BE2C (cell line): ENCODE measurements around the gene ZC3HAV1.

Experiments
- DNase-seq: peaks from one replicate; pipeline ENCODE4 v3.0.0-alpha.2; 2020
- H3K27me3 ChIP-seq: fragments of 250-450 bp; sonication (Bioruptor Pico); 2 replicates; pipeline ENCODE4 v1.5.1; 2020; ENCODE audit warnings: mild to moderate bottlenecking
- H3K36me3 ChIP-seq: fragments of 250-450 bp; sonication (Bioruptor Pico); 2 replicates; pipeline ENCODE4 v1.5.1; 2020; ENCODE audit warnings: mild to moderate bottlenecking
- H3K4me1 ChIP-seq: fragments of 250-450 bp; sonication (Bioruptor Pico); 2 replicates; pipeline ENCODE4 v1.5.1; 2020
- H3K4me3 ChIP-seq: 2 replicates; pipeline ENCODE4 v1.5.1; 2011; ENCODE audit warnings: low read depth, low read length
- H3K9me3 ChIP-seq: fragments of 250-450 bp; sonication (Bioruptor Pico); 2 replicates; pipeline ENCODE4 v1.5.1; 2020
- TF ChIP-seq, protein P1 (sequence below): IDR thresholded peaks from 2 replicates; pipeline ENCODE4 v1.5.1; 2012; ENCODE audit warnings: mild to moderate bottlenecking, low read depth, low read length

ZC3HAV1 gene

DNA sequence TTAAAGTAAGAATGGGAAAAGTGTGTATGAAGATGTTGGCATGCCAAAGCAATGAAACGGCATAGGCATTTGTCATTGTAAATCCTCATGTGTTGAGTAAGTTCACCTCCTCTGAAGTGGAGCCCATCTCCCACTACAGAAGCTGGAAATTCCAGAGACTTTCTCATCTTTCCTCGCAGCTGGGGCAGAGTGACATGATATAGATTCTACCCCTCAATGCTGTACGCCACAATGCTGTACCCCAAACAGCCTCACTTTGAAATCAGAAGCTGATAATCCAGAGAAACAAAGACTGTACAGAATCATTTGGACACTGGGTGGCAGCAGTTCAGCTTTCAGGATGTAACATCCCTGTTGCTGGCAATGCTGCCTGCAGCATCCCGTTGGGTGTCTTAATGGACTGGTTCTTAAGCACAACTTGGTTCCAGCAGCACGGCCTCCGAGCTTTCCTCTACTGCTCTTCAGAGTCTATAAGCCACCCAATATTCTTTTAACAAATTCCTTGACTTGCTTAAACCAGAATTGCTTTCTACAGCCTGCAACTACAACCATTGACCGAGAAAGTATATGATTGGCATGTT is 92.5 kb downstream of the ZC3HAV1 start:
- Histone ChIP-seq H3K4me3 (no peak overlapping the region), H3K9me3 (no peaks in the 10 kb centered on the region), H3K4me1 (no peaks in the 10 kb centered on the region; the same call in 1 of the 2 replicates), H3K27me3 (no peaks in the 10 kb centered on the region), H3K36me3 (peaks cover 7% of the 10 kb centered on the region)
- DNase-seq = peak; percentile 77
- TF ChIP-seq, protein P1, sequence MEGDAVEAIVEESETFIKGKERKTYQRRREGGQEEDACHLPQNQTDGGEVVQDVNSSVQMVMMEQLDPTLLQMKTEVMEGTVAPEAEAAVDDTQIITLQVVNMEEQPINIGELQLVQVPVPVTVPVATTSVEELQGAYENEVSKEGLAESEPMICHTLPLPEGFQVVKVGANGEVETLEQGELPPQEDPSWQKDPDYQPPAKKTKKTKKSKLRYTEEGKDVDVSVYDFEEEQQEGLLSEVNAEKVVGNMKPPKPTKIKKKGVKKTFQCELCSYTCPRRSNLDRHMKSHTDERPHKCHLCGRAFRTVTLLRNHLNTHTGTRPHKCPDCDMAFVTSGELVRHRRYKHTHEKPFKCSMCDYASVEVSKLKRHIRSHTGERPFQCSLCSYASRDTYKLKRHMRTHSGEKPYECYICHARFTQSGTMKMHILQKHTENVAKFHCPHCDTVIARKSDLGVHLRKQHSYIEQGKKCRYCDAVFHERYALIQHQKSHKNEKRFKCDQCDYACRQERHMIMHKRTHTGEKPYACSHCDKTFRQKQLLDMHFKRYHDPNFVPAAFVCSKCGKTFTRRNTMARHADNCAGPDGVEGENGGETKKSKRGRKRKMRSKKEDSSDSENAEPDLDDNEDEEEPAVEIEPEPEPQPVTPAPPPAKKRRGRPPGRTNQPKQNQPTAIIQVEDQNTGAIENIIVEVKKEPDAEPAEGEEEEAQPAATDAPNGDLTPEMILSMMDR = peak; percentile 87

DNA sequence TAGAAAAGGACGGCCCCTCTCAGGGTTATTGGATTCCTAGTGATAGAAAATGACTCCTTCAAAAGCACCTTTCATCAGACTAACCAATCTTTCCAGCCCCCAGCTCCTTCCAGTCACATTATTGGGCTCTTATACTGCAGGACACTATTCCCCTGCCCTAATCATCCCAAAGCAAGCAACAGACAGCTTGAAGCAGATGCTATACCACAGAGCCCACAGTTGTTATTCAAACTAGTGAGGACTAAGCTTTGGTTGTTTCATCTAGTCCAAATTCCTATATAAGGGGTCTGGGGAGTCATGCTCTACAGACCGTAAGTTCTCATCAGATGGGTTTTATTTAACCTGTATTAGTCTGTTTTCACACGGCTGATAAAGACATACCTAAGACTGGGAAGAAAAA is 98.1 kb downstream of the ZC3HAV1 start:
- Histone ChIP-seq H3K4me3 (no peak overlapping the region), H3K4me1 (no peaks in the 10 kb centered on the region), H3K36me3 (no peaks in the 10 kb centered on the region), H3K27me3 (no peaks in the 10 kb centered on the region), H3K9me3 (no peaks in the 10 kb centered on the region)
- TF ChIP-seq, protein P1 = no peak
- no peak for DNase-seq

DNA sequence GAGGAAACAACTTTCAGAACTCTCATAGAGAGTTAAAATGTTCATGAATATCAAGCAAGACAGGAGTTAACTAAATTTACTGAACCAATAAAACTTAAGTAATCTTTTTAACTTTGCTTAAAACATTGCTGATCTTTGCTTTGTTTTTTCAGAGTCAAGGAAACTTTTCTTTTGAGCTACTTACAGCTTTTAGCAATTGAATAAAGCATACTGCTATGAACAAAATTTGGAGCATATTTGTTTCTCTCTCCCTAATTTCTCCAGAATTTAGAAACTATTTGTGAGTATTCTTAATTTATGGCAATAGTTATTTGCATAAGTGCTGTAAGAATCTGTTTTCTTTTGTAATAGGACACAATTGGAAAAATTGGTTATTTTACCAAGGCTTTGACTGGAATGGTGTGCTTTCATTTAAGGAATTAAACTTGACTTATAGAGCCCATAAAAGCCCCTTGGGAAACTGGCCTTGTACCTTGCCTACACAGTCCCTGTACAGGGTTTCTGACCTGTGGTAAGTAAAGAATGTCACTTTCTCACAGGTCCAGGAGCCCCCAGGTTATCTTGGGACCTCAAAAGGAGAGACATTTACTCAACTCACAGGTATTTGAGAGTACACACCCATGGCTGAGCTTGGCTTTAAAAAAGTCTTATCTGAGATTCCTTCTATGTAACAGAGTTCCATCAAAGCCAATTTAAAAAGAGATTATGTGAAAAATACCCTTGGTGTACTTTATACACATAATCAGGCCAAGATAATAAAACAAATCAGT is 105.0 kb downstream of the ZC3HAV1 start:
- no peak overlapping the region for H3K4me3 ChIP-seq
- TF ChIP-seq, protein P1 = no peak
- DNase-seq = no peak
- no peaks in the 10 kb centered on the region; the same call in 1 of the 2 replicates for H3K27me3 ChIP-seq
- H3K4me1 ChIP-seq = no peaks in the 10 kb centered on the region
- no peaks in the 10 kb centered on the region for H3K36me3 ChIP-seq
- no peaks in the 10 kb centered on the region for H3K9me3 ChIP-seq

DNA sequence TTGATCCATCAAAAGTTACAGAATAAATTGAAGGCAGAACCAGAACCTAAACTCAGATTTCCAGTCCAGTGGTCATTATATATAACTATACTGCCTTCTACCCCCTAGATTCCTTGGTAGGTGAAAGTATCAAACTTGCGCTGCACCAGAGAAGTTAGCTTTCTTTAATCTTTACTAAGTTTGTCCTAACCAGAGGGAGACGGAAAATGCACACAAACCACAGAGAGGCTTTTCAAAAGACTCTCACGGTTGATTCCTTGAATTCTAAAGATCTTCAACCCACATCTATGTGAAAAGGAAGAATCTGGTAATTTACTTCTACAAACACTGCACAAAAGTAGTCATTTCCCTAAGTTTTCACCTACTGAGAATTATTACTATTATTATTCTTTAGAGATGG is 110.1 kb downstream of the ZC3HAV1 start:
- H3K36me3 ChIP-seq = no peaks in the 10 kb centered on the region
- no peaks in the 10 kb centered on the region for H3K27me3 ChIP-seq
- no peak for DNase-seq
- H3K4me1 ChIP-seq = no peaks in the 10 kb centered on the region
- no peak overlapping the region for H3K4me3 ChIP-seq
- no peaks in the 10 kb centered on the region for H3K9me3 ChIP-seq
- TF ChIP-seq, protein P1 = no peak
